ENCODE results near the gene MMP11.

MMP11 gene

GRCh38 chr22:23822101-23822671 lies 49.5 kb downstream of the MMP11 start:
- no peak for DNase-seq (ENCODE audit: low read depth, low spot score)
- in situ Hi-C loops (cut with HindIII; ENCODE audit: low sequenced_read_pairs) = no loop called here
- no peak for TF ChIP-seq CTCF (IDR thresholded peaks at IDR 0.05; ENCODE audit: low read depth, low read length)
- no peak overlapping the region for H3K4me3 ChIP-seq (ENCODE audit: low read depth, low read length)

- no peak for TF ChIP-seq CTCF (IDR thresholded peaks at IDR 0.05; ENCODE audit: low read depth, low read length)
- in situ Hi-C loops (cut with HindIII; ENCODE audit: low sequenced_read_pairs) = no loop called here
- DNase-seq (ENCODE audit: low read depth, low spot score) = no peak
- H3K4me3 ChIP-seq (ENCODE audit: low read depth, low read length) = no peak overlapping the region
Observed at GRCh38 chr22:23823331-23823791, 50.7 kb downstream of the MMP11 start.

GRCh38 chr22:23824476-23825245 lies 52.0 kb downstream of the MMP11 start:
- no peak for DNase-seq (ENCODE audit: low read depth, low spot score)
- no peak overlapping the region for H3K4me3 ChIP-seq (ENCODE audit: low read depth, low read length)
- in situ Hi-C loops (cut with HindIII; ENCODE audit: low sequenced_read_pairs) = no loop called here
- no peak for TF ChIP-seq CTCF (IDR thresholded peaks at IDR 0.05; ENCODE audit: low read depth, low read length)

- TF ChIP-seq CTCF (IDR thresholded peaks at IDR 0.05; ENCODE audit: low read depth, low read length) = no peak
- in situ Hi-C loops (cut with HindIII; ENCODE audit: low sequenced_read_pairs) = no loop called here
- H3K4me3 ChIP-seq (ENCODE audit: low read depth, low read length) = no peak overlapping the region
- no peak for DNase-seq (ENCODE audit: low read depth, low spot score)
Observed at GRCh38 chr22:23825246-23825905, 52.7 kb downstream of the MMP11 start.

- no peak for TF ChIP-seq CTCF (IDR thresholded peaks at IDR 0.05; ENCODE audit: low read depth, low read length)
- peak; percentile 9 for DNase-seq (ENCODE audit: low read depth, low spot score)
- H3K4me3 ChIP-seq (ENCODE audit: low read depth, low read length) = no peak overlapping the region
- in situ Hi-C loops (cut with HindIII; ENCODE audit: low sequenced_read_pairs) = no loop called here
Observed at GRCh38 chr22:23826510-23827350, 54.1 kb downstream of the MMP11 start.

GRCh38 chr22:23827351-23827995 lies 54.8 kb downstream of the MMP11 start:
- in situ Hi-C loops (cut with HindIII; ENCODE audit: low sequenced_read_pairs) = no loop called here
- TF ChIP-seq CTCF (IDR thresholded peaks at IDR 0.05; ENCODE audit: low read depth, low read length) = no peak
- no peak overlapping the region for H3K4me3 ChIP-seq (ENCODE audit: low read depth, low read length)
- no peak for DNase-seq (ENCODE audit: low read depth, low spot score)

Data from astrocyte of the spinal cord (primary cell).